Measurements from ENCODE around the gene EOGT. TPM values are rescaled to one million over a fixed set of nuclear protein-coding genes. Genes with fewer than 3 reads are reported as not detected.

The EOGT gene
- 20.1 TPM for total RNA-seq (2021; ENCODE audit: unreplicated experiment)
- polyA plus RNA-seq (2012): 7.6 and 10.1 TPM in 2 replicates
- Bru-seq, nascent RNA: percentile 72 among the genes with signal in this experiment
- percentile 81 among the genes with signal in this experiment for BruChase-seq, experiment 1, labeled RNA remaining after a 6-hour chase
- percentile 74 among the genes with signal in this experiment for BruChase-seq, experiment 2, labeled RNA remaining after a 2-hour chase
- long read RNA-seq, full-length matches to known transcripts: 2 of 7 reads
- long read RNA-seq, partial matches to known transcripts: 3 of 7 reads
- long read RNA-seq, other reads (novel, unspliced or antisense): 2 of 7 reads

DNA sequence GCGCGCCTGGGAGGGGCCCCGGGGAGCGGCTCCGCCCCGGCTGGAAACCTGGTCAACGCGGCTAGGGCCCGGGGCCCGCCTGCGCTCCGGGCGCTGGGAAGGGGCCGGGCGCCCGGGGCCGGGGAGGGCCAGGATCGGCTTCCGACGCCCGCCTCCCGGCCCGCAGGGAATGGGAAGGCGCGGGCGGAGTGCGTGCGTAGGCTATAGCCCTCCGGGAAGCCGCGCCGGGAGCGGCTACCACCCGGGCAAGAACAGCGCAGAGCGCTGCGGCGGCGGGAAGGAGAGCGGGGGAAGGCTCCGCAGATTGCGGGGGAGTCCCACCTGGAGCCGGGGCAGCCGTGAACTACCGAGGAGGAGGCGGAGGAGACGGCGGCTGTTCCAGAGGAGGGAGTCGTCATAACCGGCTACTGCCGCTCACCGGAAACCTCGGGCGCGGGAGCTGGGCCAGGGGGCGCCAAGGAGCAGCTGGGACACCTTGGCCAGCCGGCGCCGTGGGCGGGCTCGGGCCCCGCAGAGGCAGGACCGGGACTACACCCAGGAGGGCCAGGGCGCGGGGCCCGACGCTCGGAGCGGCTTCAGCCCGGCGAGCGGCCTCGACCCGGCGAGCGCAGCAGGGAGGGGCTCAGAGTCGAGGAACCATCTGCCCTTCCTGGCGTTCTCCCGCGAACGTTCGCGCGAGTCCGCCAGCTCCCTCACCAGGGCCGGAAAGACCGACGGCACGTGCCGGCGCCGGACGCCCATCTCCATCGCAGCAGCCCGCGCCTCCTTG, at the start of gene EOGT:
Gene EOGT, minus strand, starts transcription at position 432 of the 769 bp plus-strand sequence. CDS start 3,838 bp downstream, outside the sequence.
- DNase-seq (ENCODE audit: low read depth, low spot score) (peak; percentile 61), ATAC-seq (peak; percentile 90)
- H3K4me2 ChIP-seq (ENCODE audit: low read length): peak within 1 kb of the TSS; percentile 73
- peak within 1 kb of the TSS; percentile 50 for H2AFZ ChIP-seq (ENCODE audit: low read depth, low read length, poor library complexity, severe bottlenecking)
- H3K9me2 ChIP-seq (ENCODE audit: insufficient read depth): no peaks in the 10 kb centered on the region
- intact Hi-C loops (cut with micrococcal nuclease): loop anchor here (2.0 to 5.0 kb wide), 2 partner anchors 39 to 67 kb away; partner anchors contain the start of genes TMF1 and UBA3
- no peaks in the 10 kb centered on the region for H4K20me1 ChIP-seq (ENCODE audit: insufficient read depth)
- BruUV-seq (replicated peaks): no TSS peak
- H3K4me3 ChIP-seq (replicated peaks in 1 of 2; ENCODE audit: low read depth in 1 of 2, low read length in 2 of 2): peak within 1 kb of the TSS; percentile 62 to 69
- H3K9me3 ChIP-seq (ENCODE audit: control insufficient read depth in 1 of 2, insufficient read depth in 1 of 2, low read depth in 1 of 2, low read length in 2 of 2): no peaks in the 10 kb centered on the region
- H3K36me3 ChIP-seq (ENCODE audit: control insufficient read depth in 1 of 2, insufficient read depth in 2 of 2, low read length in 2 of 2): peaks cover 2 to 4% of the 10 kb centered on the region in 2 experiments; a peak in 1 of 4 replicates
- ChIA-PET RAD21 (ENCODE audit: low non-redundant PET in 1 of 2, low total read pairs in 2 of 2, uncharacterized antibody in 2 of 2, unreplicated experiment in 2 of 2) (no interaction called here), POLR2A (no interaction called here), CTCF (interaction anchor here (0.8 to 1.7 kb wide), 4 partner anchors 9 to 426 kb away, joined by 3 to 5 read pairs (median 4); no protein-coding TSS in a partner anchor)
- H3K79me2 ChIP-seq (ENCODE audit: insufficient read depth, low read length): no peaks in the 10 kb centered on the region
- peaks cover 4 to 18% of the 10 kb centered on the region in 2 experiments for H3K4me1 ChIP-seq (ENCODE audit: control insufficient read depth in 1 of 2, insufficient read depth in 2 of 2, low read length in 2 of 2)
- H3K27me3 ChIP-seq (ENCODE audit: insufficient read depth, low read length): no peaks in the 10 kb centered on the region
- peak within 1 kb of the TSS; percentile 78 for H3K9ac ChIP-seq (ENCODE audit: low read length)
- H3K27ac ChIP-seq (ENCODE audit: low read depth, low read length): peak within 1 kb of the TSS; percentile 90
- TF ChIP-seq EZH2 (IDR thresholded peaks at IDR 0.05) (no peak), ZFX (IDR thresholded peaks at IDR 0.05) (peak; percentile 85), POLR2AphosphoS5 (IDR thresholded peaks at IDR 0.05; ENCODE audit: low read depth, low read length) (peak; percentile 81), YY1 (IDR thresholded peaks at IDR 0.05; ENCODE audit: extremely low read depth, insufficient replicate concordance, low read depth, low read length) (no peak), SP1 (IDR thresholded peaks at IDR 0.05; ENCODE audit: low read depth) (no peak), ZNF274 (IDR thresholded peaks at IDR 0.05; ENCODE audit: low read depth, low read length) (no peak), FOSL1 (IDR thresholded peaks at IDR 0.05; ENCODE audit: low read depth) (no peak), EGR1 (IDR thresholded peaks at IDR 0.05; ENCODE audit: low read depth) (peak; percentile 82), SIN3A (IDR thresholded peaks at IDR 0.05; ENCODE audit: low read depth) (0 out of 2 replicates have a peak, but pooled peaks have one; percentile 16), JUND (IDR thresholded peaks at IDR 0.05) (no peak), CEBPB (IDR thresholded peaks at IDR 0.05; ENCODE audit: low read depth) (no peak), TCF7L2 (IDR thresholded peaks at IDR 0.05; ENCODE audit: borderline replicate concordance, extremely low read depth, insufficient read depth, insufficient read length) (peak; percentile 34), POLR2A (IDR thresholded peaks at IDR 0.05; ENCODE audit: borderline replicate concordance, extremely low read depth, insufficient read depth, insufficient read length) (peak; percentile 36), CBX3 (IDR thresholded peaks at IDR 0.05; ENCODE audit: low read depth) (peak; percentile 73)
- TF ChIP-seq, protein P1, sequence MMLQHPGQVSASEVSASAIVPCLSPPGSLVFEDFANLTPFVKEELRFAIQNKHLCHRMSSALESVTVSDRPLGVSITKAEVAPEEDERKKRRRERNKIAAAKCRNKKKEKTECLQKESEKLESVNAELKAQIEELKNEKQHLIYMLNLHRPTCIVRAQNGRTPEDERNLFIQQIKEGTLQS (IDR thresholded peaks at IDR 0.05): no peak
- TF ChIP-seq, protein P2, sequence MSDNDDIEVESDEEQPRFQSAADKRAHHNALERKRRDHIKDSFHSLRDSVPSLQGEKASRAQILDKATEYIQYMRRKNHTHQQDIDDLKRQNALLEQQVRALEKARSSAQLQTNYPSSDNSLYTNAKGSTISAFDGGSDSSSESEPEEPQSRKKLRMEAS (IDR thresholded peaks at IDR 0.05): peak; percentile 96
- TF ChIP-seq, protein P3, sequence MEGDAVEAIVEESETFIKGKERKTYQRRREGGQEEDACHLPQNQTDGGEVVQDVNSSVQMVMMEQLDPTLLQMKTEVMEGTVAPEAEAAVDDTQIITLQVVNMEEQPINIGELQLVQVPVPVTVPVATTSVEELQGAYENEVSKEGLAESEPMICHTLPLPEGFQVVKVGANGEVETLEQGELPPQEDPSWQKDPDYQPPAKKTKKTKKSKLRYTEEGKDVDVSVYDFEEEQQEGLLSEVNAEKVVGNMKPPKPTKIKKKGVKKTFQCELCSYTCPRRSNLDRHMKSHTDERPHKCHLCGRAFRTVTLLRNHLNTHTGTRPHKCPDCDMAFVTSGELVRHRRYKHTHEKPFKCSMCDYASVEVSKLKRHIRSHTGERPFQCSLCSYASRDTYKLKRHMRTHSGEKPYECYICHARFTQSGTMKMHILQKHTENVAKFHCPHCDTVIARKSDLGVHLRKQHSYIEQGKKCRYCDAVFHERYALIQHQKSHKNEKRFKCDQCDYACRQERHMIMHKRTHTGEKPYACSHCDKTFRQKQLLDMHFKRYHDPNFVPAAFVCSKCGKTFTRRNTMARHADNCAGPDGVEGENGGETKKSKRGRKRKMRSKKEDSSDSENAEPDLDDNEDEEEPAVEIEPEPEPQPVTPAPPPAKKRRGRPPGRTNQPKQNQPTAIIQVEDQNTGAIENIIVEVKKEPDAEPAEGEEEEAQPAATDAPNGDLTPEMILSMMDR (IDR thresholded peaks at IDR 0.05 in 2 of 3, conservative IDR thresholded peaks at IDR 0.05 in 1 of 3; ENCODE audit: borderline replicate concordance in 1 of 3, insufficient read depth in 1 of 3, low read depth in 2 of 3, low read length in 2 of 3): peak; percentile 33 to 71 (median 54); a peak in 5 of 6 replicates
- TF ChIP-seq, protein P4, sequence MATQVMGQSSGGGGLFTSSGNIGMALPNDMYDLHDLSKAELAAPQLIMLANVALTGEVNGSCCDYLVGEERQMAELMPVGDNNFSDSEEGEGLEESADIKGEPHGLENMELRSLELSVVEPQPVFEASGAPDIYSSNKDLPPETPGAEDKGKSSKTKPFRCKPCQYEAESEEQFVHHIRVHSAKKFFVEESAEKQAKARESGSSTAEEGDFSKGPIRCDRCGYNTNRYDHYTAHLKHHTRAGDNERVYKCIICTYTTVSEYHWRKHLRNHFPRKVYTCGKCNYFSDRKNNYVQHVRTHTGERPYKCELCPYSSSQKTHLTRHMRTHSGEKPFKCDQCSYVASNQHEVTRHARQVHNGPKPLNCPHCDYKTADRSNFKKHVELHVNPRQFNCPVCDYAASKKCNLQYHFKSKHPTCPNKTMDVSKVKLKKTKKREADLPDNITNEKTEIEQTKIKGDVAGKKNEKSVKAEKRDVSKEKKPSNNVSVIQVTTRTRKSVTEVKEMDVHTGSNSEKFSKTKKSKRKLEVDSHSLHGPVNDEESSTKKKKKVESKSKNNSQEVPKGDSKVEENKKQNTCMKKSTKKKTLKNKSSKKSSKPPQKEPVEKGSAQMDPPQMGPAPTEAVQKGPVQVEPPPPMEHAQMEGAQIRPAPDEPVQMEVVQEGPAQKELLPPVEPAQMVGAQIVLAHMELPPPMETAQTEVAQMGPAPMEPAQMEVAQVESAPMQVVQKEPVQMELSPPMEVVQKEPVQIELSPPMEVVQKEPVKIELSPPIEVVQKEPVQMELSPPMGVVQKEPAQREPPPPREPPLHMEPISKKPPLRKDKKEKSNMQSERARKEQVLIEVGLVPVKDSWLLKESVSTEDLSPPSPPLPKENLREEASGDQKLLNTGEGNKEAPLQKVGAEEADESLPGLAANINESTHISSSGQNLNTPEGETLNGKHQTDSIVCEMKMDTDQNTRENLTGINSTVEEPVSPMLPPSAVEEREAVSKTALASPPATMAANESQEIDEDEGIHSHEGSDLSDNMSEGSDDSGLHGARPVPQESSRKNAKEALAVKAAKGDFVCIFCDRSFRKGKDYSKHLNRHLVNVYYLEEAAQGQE (IDR thresholded peaks at IDR 0.05; ENCODE audit: low read depth): no peak

All from HCT116 (cell line).